GM18505 (cell line): Measurements from ENCODE around the gene PEMT.
"Not testable (repeated sequence)": the region's sequence is repeated elsewhere in the genome, so short reads cannot be mapped to it uniquely, and the experiment has no call there.

ENCODE experiments used
- ATAC-seq: cut with Tn5 transposase; IDR thresholded peaks from one replicate; pipeline ENCODE4 v1.9.1; 2021; ENCODE audit not compliant: unreplicated experiment
- POLR2A ChIP-seq: IDR thresholded peaks from 4 replicates; pipeline ENCODE4 v1.6.1; 2011; ENCODE audit warnings: borderline replicate concordance; ENCODE audit not compliant: insufficient read depth, insufficient read length; ENCODE audit errors: extremely low read depth

PEMT gene

GRCh38 chr17:17494870-17495535, 96.5 kb downstream of the PEMT start:
- ATAC-seq = no peak
- TF ChIP-seq POLR2A = no peak

GRCh38 chr17:17494499-17494869, 97.0 kb downstream of the PEMT start:
- no peak for TF ChIP-seq POLR2A
- ATAC-seq = no peak

GRCh38 chr17:17493986-17494466, 97.5 kb downstream of the PEMT start:
- ATAC-seq = no peak
- TF ChIP-seq POLR2A = no peak

GRCh38 chr17:17493249-17493985, 98.1 kb downstream of the PEMT start:
- ATAC-seq = no peak
- TF ChIP-seq POLR2A = no peak

GRCh38 chr17:17492571-17492970, 98.9 kb downstream of the PEMT start:
- TF ChIP-seq POLR2A = no peak
- no peak for ATAC-seq

- TF ChIP-seq POLR2A = no peak
- no peak for ATAC-seq
Observed at GRCh38 chr17:17492085-17492484, 99.4 kb downstream of the PEMT start.

GRCh38 chr17:17491546-17491988, 99.9 kb downstream of the PEMT start:
- no peak for TF ChIP-seq POLR2A
- ATAC-seq = no peak

- no peak for TF ChIP-seq POLR2A
- no peak for ATAC-seq
Observed at GRCh38 chr17:17491031-17491471, 100.5 kb downstream of the PEMT start.

- TF ChIP-seq POLR2A = no peak
- ATAC-seq = no peak
Observed at GRCh38 chr17:17487998-17488397, 103.5 kb downstream of the PEMT start.

- not testable (repeated sequence) for ATAC-seq
Observed at GRCh38 chr17:17486416-17486815, 105.1 kb downstream of the PEMT start.

- ATAC-seq = no peak
- TF ChIP-seq POLR2A = no peak
Observed at GRCh38 chr17:17485420-17485819, 106.1 kb downstream of the PEMT start.

GRCh38 chr17:17484451-17484899, 107.0 kb downstream of the PEMT start:
- no peak for TF ChIP-seq POLR2A
- no peak for ATAC-seq

- ATAC-seq = no peak
- TF ChIP-seq POLR2A = no peak
Observed at GRCh38 chr17:17481860-17482259, 109.6 kb downstream of the PEMT start.

GRCh38 chr17:17480593-17481148, 110.8 kb downstream of the PEMT start:
- no peak for ATAC-seq
- TF ChIP-seq POLR2A = no peak
